Measurements from ENCODE around the gene MINDY4. TPM values are rescaled to one million over a fixed set of nuclear protein-coding genes. Genes with fewer than 3 reads are reported as not detected.

MINDY4 gene
- total and polyA plus RNA-seq, 2 of the 4 experiments (the other 2 are of a cell fraction), result 1.8 to 3.6 TPM

DNA sequence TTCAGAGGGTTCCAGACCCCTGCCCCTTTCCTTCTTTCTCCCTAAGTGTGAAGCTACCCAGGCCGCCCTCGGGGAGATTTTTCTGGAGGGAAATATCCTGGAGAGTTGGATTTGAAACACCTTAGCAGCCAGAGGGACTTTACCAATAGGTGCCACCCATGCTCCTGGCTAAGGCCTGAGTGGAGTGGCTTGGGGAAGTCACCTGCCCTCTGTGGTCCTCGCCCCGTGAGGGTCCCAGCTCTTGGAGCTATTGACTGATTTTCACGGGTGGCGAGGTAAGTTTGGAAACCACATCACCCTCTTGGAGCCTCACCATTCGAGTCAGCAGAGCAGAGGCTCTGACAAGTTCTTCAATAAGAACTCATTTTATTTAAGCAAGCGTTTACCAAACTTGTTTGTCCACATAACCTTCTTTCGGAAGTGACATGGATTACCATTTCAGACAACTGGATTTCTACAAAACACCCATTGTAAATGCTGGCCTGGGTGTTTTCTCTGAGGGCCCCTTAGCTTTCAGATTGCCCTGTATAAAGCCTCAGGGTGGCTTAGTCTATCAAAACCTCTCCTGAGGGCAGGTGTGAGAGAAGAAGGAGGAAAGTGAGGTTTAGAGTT, 160.8 kb downstream of the MINDY4 start:
- no peaks in the 10 kb centered on the region for H3K79me1 ChIP-seq (ENCODE audit: low read depth in 1 of 2, low read length in 2 of 2)
- WGBS, 2 experiments (ENCODE audit: extremely low coverage in 2 of 2, insufficient read length in 1 of 2), result 85% methylated on average over 4 of the region's 9 CpGs; no CpG with 5 or more reads in 1 of the 2 experiments
- no TSS peak for BruUV-seq (replicated peaks)
- dilution Hi-C loops (cut with HindIII; ENCODE audit: low sequenced_read_pairs, unreplicated experiment), result no loop called here
- H3K14ac ChIP-seq (replicated peaks; ENCODE audit: low read depth, low read length), result no peak overlapping the region
- H3K56ac ChIP-seq (ENCODE audit: extremely low read depth, insufficient read depth, low read length), result no peak overlapping the region
- ATAC-seq (ENCODE audit: low read depth) (no peak), DNase-seq (no peak)
- H2AK9ac ChIP-seq (replicated peaks; ENCODE audit: low read depth, low read length, poor library complexity), result no peak overlapping the region
- H3K4me3 ChIP-seq (ENCODE audit: insufficient read depth, low read depth, low read length), result no peak overlapping the region
- no peak overlapping the region for H3K27ac ChIP-seq (ENCODE audit: insufficient read depth, low read length)
- no peak overlapping the region for H3K4ac ChIP-seq (ENCODE audit: low read depth, low read length)
- no peak overlapping the region for H4K91ac ChIP-seq (ENCODE audit: insufficient read depth, low read depth, low read length)
- peaks cover 19% of the 10 kb centered on the region for H3K27me3 ChIP-seq (ENCODE audit: control insufficient read depth, insufficient read depth, low read length)
- H3K36me3 ChIP-seq (ENCODE audit: control insufficient read depth, insufficient read depth, low read length), result no peaks in the 10 kb centered on the region
- H4K8ac ChIP-seq (ENCODE audit: low read depth in 2 of 2, low read length in 2 of 2), result no peak overlapping the region
- no peak overlapping the region for H3K9ac ChIP-seq (ENCODE audit: low read depth, low read length)
- no peaks in the 10 kb centered on the region for H3K9me1 ChIP-seq (ENCODE audit: insufficient read depth, low read length)
- H3K9me3 ChIP-seq (ENCODE audit: control insufficient read depth, insufficient read depth, low read length), result peaks cover 3% of the 10 kb centered on the region
- no peak overlapping the region for H2BK5ac ChIP-seq (ENCODE audit: low read depth, low read length, poor library complexity, severe bottlenecking)
- intact Hi-C loops (cut with micrococcal nuclease), result no loop called here
- POLR2A ChIA-PET (ENCODE audit: unreplicated experiment), result no interaction called here
- no peaks in the 10 kb centered on the region for H3K4me1 ChIP-seq (ENCODE audit: control insufficient read depth, insufficient read depth, low read length)
- no peak overlapping the region for H2BK15ac ChIP-seq (ENCODE audit: low read depth, low read length)
- H4K5ac ChIP-seq (ENCODE audit: low read depth, low read length), result no peak overlapping the region
- H4K20me1 ChIP-seq (ENCODE audit: insufficient read depth, low read length), result no peaks in the 10 kb centered on the region
- TF ChIP-seq RCOR1 (IDR thresholded peaks at IDR 0.05; ENCODE audit: insufficient replicate concordance, low read length) (no peak), MAZ (IDR thresholded peaks at IDR 0.05; ENCODE audit: borderline replicate concordance, low read depth, low read length) (no peak), MAFK (IDR thresholded peaks at IDR 0.05; ENCODE audit: low read depth, low read length) (no peak), POLR2A (IDR thresholded peaks at IDR 0.05; ENCODE audit: low read depth, low read length) (no peak), BHLHE40 (IDR thresholded peaks at IDR 0.05; ENCODE audit: low read depth, low read length) (no peak), USF2 (IDR thresholded peaks at IDR 0.05; ENCODE audit: low read depth, low read length) (no peak)
- no peak overlapping the region for H2AK5ac ChIP-seq (ENCODE audit: low read depth, low read length)
- H2BK120ac ChIP-seq (ENCODE audit: low read depth, low read length), result no peak overlapping the region
- H3K18ac ChIP-seq (ENCODE audit: low read depth, low read length), result no peak overlapping the region
- H2AFZ ChIP-seq (replicated peaks; ENCODE audit: low read length, poor library complexity), result peak overlapping the region; percentile 8
- no peak overlapping the region for H3K4me2 ChIP-seq (ENCODE audit: low read depth, low read length)
- H3K23ac ChIP-seq (ENCODE audit: low read depth, low read length), result no peak overlapping the region
- no peak overlapping the region for H2BK20ac ChIP-seq (ENCODE audit: low read depth, low read length)
- in situ Hi-C loops (cut with MboI; ENCODE audit: low sequenced_read_pairs), result no loop called here
- CTCF ChIA-PET, result no interaction called here

All from IMR-90 (cell line).